ENCODE results near the gene MT1G. TPM values are rescaled to one million over a fixed set of nuclear protein-coding genes. Genes with fewer than 3 reads are reported as not detected.

The MT1G gene
- total and polyA plus RNA-seq, 9 of the 15 experiments (the other 6 are each of a cell fraction or from before 2014, with no cell fraction given), result 0.28 to 1.7 (median 0.69) TPM; not detected in 4

DNA sequence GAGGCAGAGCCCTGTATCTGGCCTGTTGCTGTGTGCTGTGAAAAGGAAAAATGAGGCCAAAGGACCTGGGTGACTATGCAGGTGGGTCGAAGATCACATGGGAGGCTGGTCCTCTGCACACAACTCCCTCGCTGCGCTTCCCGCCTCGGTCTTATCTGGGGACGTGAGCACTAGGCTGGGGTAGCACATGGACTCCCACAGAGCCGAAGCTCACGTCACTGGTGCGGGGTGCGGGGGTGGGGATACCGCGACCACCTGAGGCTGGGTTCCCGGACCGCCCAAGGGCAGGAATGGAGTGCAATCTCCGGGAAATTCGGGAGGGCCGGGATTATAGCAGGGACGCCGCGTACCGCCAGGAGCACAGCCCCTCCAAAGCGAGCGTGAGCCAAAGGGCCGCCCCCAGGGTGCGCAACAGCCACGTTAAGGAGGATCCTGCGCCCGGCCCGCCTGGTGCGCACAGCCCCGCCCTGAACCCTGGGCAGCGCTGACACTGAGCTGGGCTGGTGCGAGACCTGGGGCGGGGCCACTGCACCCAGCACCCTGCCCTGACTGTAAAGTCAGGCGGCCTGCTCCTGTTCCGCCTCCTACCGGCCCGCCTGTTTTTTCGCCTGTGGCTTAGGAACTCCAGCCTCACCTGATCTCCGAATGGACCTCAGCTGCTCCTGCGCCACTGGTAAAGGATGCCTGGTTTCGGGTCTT lies 24.6 kb downstream of the MT1G start:
- Histone ChIP-seq H2AFZ (ENCODE audit: low read depth, low read length) (peak overlapping the region; percentile 60), H3K9me1 (ENCODE audit: control insufficient read depth, insufficient read depth, low read length) (no peaks in the 10 kb centered on the region), H3K36me3 (ENCODE audit: control insufficient read depth, insufficient read depth, low read length) (no peaks in the 10 kb centered on the region), H3K9ac (ENCODE audit: insufficient read depth in 1 of 2, low read depth in 2 of 2, low read length in 2 of 2) (0 out of 4 replicates have a peak overlapping the region, but pooled peaks of 1 of the 2 experiments have one; percentile 29), H3K4me1 (replicated peaks in 1 of 2; ENCODE audit: control insufficient read depth in 2 of 2, insufficient read depth in 2 of 2, low read length in 2 of 2) (peaks cover 3 to 17% of the 10 kb centered on the region in 2 experiments; a peak in 3 of 5 replicates), H3K27ac (ENCODE audit: extremely low read depth, low read depth, low read length) (no peak overlapping the region), H4K20me1 (replicated peaks; ENCODE audit: control insufficient read depth, insufficient read depth, low read length) (no peaks in the 10 kb centered on the region; the same call in 1 of the 2 replicates), H3K4me3 (no peak overlapping the region), H3K27me3 (ENCODE audit: control insufficient read depth in 2 of 2, insufficient read depth in 2 of 2, low read length in 2 of 2) (peaks cover 27 to 63% of the 10 kb centered on the region in 2 experiments), H3K4me2 (ENCODE audit: insufficient read depth, low read length) (peak overlapping the region; percentile 48), H3K9me3 (replicated peaks; ENCODE audit: control insufficient read depth, insufficient read depth, low read depth, low read length) (no peaks in the 10 kb centered on the region), H3K79me2 (ENCODE audit: control insufficient read depth, insufficient read depth, low read length) (no peaks in the 10 kb centered on the region)
- CTCF ChIA-PET (ENCODE audit: low intra/inter-chr PET ratio), result no interaction called here
- intact Hi-C loops (cut with micrococcal nuclease), result no loop called here
- ATAC-seq, result peak; percentile 95
- no TSS peak for BruUV-seq (replicated peaks)
- WGBS (ENCODE audit: insufficient coverage, low coverage, missing lambda C conversion rate), result under 1% methylated on average over 37 of the region's 42 CpGs
- FAIRE-seq, result no peak
- POLR2A ChIA-PET, result interaction anchor here (0.8 to 1.3 kb wide), 3 partner anchors 35 to 334 kb away, joined by 3 to 6 read pairs (median 3); partner anchors contain the start of gene MT2A
- peak; percentile 59 to 85 (median 74) for DNase-seq (ENCODE audit: extremely low read depth in 1 of 4, low spot score in 3 of 4)
- in situ Hi-C loops (cut with MboI), result no loop called here
- TF ChIP-seq ILK (tag; IDR thresholded peaks at IDR 0.05; ENCODE audit: borderline replicate concordance, low read depth) (no peak), ETV6 (IDR thresholded peaks at IDR 0.05; ENCODE audit: borderline replicate concordance in 1 of 2, low read depth in 2 of 2, low read length in 1 of 2) (no peak), ETV6 (CRISPR knock-in tag; IDR thresholded peaks at IDR 0.05; ENCODE audit: borderline replicate concordance) (no peak), ELF4 (CRISPR knock-in tag; IDR thresholded peaks at IDR 0.05) (no peak), ATF1 (CRISPR knock-in tag; IDR thresholded peaks at IDR 0.05) (no peak), ATF1 (tag; IDR thresholded peaks at IDR 0.05) (peak; percentile 54), XRCC3 (IDR thresholded peaks at IDR 0.05) (no peak), SREBF2 (CRISPR knock-in tag; IDR thresholded peaks at IDR 0.05) (no peak), USF1 (CRISPR knock-in tag; IDR thresholded peaks at IDR 0.05) (no peak), GABPB1 (CRISPR knock-in tag; IDR thresholded peaks at IDR 0.05) (no peak), ARID1B (IDR thresholded peaks at IDR 0.05) (no peak), SRSF9 (IDR thresholded peaks at IDR 0.05; ENCODE audit: borderline replicate concordance, low read depth, low read length) (no peak), L3MBTL2 (IDR thresholded peaks at IDR 0.05) (peak; percentile 94), VEZF1 (CRISPR knock-in tag; IDR thresholded peaks at IDR 0.05) (peak; percentile 48), PYGO2 (tag; IDR thresholded peaks at IDR 0.05) (no peak), CBFA2T3 (IDR thresholded peaks at IDR 0.05) (no peak), ELF2 (CRISPR knock-in tag; IDR thresholded peaks at IDR 0.05) (no peak)
- TF ChIP-seq, protein P1, sequence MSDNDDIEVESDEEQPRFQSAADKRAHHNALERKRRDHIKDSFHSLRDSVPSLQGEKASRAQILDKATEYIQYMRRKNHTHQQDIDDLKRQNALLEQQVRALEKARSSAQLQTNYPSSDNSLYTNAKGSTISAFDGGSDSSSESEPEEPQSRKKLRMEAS (CRISPR knock-in tag; IDR thresholded peaks at IDR 0.05), result peak; percentile 41; the same call in 1 of the 2 replicates

All from K562 (cell line).